ENCODE data around the gene COBL. TPM values are rescaled to one million over a fixed set of nuclear protein-coding genes. Genes with fewer than 3 reads are reported as not detected.

The COBL gene
- total RNA-seq, 4 donors from 2014 or later = 17.2 to 59.7 (median 31.0) TPM

- no peak overlapping the region for H3K27ac ChIP-seq
- TF ChIP-seq POLR2AphosphoS5 (IDR thresholded peaks at IDR 0.05) = no peak
- TF ChIP-seq EP300 (IDR thresholded peaks at IDR 0.05) = no peak
- no peak for TF ChIP-seq POLR2A (IDR thresholded peaks at IDR 0.05)
- TF ChIP-seq CTCF (IDR thresholded peaks at IDR 0.05) = no peak
- no peaks in the 10 kb centered on the region for H3K9me3 ChIP-seq
- H3K4me1 ChIP-seq = peaks cover 0 to 7% (median 0%) of the 10 kb centered on the region in 3 donors
- ATAC-seq = no peak
- no peaks in the 10 kb centered on the region for H3K27me3 ChIP-seq
- no peak overlapping the region for H3K4me3 ChIP-seq
- H3K36me3 ChIP-seq = no peaks in the 10 kb centered on the region
- 70 to 85% methylated on average over 4 of the region's 4 CpGs for WGBS, 2 donors (ENCODE audit: low coverage in 1 of 2)
Observed at GRCh38 chr7:51238981-51239495, 77.6 kb downstream of the COBL start.

- Histone ChIP-seq H3K4me1 (no peaks in the 10 kb centered on the region), H3K36me3 (no peaks in the 10 kb centered on the region), H3K4me3 (no peak overlapping the region), H3K27me3 (no peaks in the 10 kb centered on the region), H3K9me3 (no peaks in the 10 kb centered on the region), H3K27ac (no peak overlapping the region)
- WGBS, 2 donors (ENCODE audit: low coverage in 1 of 2) = 75 to 80% methylated on average over 5 to 6 of the region's 9 CpGs
- TF ChIP-seq POLR2A (IDR thresholded peaks at IDR 0.05) (no peak), POLR2AphosphoS5 (IDR thresholded peaks at IDR 0.05) (no peak), EP300 (IDR thresholded peaks at IDR 0.05) (no peak), CTCF (IDR thresholded peaks at IDR 0.05) (no peak)
- ATAC-seq = no peak
Observed at GRCh38 chr7:51237446-51238133, 79.0 kb downstream of the COBL start.

GRCh38 chr7:51236470-51237132, 80.0 kb downstream of the COBL start:
- no peaks in the 10 kb centered on the region for H3K27me3 ChIP-seq
- no peak for ATAC-seq
- WGBS, 2 donors (ENCODE audit: low coverage in 1 of 2) = 67 to 80% methylated on average over 1 to 7 of the region's 8 CpGs

GRCh38 chr7:51235593-51236313, 80.9 kb downstream of the COBL start:
- no peak for TF ChIP-seq POLR2AphosphoS5 (IDR thresholded peaks at IDR 0.05)
- no peak for TF ChIP-seq CTCF (IDR thresholded peaks at IDR 0.05)
- H3K4me3 ChIP-seq = no peak overlapping the region
- H3K4me1 ChIP-seq = no peaks in the 10 kb centered on the region
- no peak for ATAC-seq
- no peaks in the 10 kb centered on the region for H3K27me3 ChIP-seq
- no peak overlapping the region for H3K27ac ChIP-seq
- WGBS, 2 donors (ENCODE audit: low coverage in 1 of 2) = 79 to 82% methylated on average over 5 of the region's 10 CpGs
- H3K9me3 ChIP-seq = no peaks in the 10 kb centered on the region
- no peaks in the 10 kb centered on the region for H3K36me3 ChIP-seq

More at GRCh38 chr7:51236470-51237132, 80.0 kb downstream of the COBL start:
- no peaks in the 10 kb centered on the region for H3K36me3 ChIP-seq
- no peak overlapping the region for H3K27ac ChIP-seq
- TF ChIP-seq POLR2AphosphoS5 (IDR thresholded peaks at IDR 0.05) (no peak), EP300 (IDR thresholded peaks at IDR 0.05) (no peak), POLR2A (IDR thresholded peaks at IDR 0.05) (no peak), CTCF (IDR thresholded peaks at IDR 0.05) (no peak)
- no peaks in the 10 kb centered on the region for H3K9me3 ChIP-seq
- H3K4me3 ChIP-seq = no peak overlapping the region
- H3K4me1 ChIP-seq = no peaks in the 10 kb centered on the region
